D341Med (cell line): ENCODE measurements around the gene TLE7.
A peak's percentile ranks its signal among the peaks of the same experiment; 100 is the strongest.

Source experiments
- DNase-seq: peaks from one replicate; pipeline ENCODE4 v3.0.0; 2012; ENCODE audit warnings: low spot score

Gene TLE7

DNA sequence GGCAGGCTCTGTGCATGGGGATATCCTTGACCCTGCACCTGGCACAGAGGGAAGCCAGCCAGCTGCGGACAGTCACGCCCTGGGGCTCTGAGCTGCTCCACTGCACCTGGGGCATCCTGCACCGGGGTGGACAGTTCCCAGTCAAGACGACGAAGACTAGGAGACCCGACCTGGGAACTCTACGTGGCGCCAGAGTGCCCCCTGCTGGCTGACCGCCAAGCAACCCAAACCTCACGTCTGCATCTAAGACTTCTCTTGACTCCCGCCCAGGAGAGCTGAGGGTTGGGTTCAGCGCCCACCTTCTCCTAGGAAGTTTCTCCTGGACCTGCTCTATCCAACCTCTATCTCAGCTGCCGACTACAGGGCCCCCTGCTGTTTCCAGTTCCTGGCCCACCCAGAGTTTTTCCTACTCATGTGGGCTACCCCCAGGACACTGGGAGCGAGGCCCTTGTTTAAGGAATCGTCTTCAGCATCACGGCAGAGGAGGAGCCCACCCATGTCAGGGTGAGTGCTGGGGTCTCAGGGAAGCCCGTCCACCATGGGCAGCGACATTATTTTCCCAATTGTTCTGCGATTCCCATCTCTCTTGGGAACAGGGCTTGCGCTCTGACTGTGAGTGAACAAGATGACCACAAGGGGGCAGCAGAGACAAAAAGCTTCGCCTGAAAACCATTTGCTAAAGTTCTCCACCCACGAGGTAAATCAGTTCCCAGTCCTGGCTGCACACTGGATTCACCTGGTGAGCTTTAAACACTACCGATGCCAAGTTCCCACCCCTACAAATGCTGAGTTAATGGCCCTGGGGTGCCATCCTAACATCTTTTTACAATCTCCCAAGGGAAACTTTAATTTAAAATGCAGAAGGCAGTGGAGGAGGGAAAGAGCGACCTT is 29.3 kb downstream of the TLE7 start:
- peak; percentile 83 for DNase-seq

DNA sequence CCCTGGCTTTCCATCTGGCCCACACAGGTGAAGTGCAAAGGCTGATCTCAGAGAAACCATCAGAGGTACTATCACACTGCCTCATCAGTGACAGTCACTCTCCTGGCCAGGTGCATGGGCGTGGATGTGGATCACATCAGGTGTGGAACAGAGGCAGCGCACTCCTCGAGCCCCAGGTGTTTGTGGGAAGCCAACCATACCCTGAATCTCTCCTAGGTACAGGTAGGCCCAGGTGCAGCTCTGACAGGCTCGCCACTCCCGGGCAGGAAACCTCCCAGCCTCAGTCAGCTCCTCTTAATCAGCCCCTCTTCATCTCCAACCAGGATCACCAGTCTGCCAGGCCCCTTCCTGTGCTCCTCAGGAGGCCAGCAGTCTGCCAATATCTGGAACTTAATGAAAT is 31.7 kb downstream of the TLE7 start:
- no peak for DNase-seq

DNA sequence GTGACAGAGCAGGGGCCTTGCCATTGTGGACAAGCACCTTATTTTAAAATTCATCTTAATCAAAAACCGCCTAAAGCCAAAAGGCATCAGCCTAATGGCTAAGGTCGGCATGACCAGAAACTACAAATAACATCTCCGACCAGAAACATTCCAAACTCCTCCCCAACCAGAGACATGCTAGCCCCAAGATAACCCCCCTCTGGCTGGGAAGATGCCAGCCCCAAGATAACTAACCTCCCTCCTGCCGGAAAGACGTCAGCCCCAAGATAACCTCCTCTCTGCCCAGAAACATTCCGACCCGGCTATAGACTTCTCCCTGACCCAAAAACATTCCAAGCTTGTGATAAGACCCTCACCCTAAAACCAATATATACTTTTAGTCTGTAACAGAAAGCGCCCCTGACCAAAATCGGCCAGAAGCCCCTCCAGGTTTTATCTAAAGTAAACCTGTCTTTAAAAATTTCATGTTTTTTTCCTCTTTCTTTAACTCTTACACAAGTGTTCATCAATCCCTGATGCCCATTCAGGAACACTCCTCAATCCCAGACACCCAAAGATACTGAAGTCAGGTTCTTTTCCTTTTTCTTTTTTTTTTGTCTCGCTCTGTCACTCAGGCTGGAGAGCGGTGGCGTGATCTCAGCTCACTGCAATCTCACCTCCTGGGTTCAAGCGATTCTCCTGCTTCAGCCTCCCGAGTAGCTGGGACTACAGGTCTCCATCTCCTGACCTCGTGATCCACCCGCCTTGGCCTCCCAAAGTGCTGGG is 32.7 kb downstream of the TLE7 start:
- no peak for DNase-seq

DNA sequence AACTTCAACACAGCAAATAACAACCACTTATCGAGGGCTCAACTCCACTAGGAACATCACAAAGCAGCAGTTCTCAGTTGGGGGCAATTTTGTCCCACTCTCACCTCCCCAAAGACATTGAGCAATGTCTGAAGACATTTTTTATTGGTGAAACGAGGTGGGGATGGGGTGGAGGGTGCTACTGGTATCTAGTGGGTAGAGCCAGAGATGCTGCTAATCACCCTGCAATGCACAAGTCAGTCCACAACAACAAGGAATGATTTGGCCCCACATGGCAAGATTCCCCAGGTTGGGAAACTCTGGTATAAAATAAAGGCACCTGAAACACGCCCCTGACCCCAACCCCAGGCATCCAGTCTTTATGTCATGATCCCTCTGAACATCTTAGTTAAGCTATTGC is 33.3 kb downstream of the TLE7 start:
- DNase-seq, result no peak

DNA sequence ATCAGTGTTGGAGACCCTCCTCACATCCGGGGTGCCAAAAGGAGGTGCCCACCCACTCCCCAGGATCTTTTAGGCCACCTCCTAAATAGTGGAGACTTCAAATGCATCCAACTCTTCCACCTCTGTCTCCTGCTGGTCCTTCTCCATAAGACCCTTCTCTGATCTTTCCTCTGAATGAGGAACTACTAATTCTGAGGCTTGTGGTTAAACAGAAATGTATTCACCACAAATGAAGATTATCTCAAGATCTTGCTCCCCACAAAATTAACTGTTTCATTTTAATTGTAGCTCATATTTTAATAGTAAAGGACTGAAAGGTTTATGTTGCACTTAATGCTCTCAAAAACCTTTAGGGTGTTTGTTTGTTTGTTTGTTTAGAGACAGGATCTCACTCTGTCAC is 34.1 kb downstream of the TLE7 start:
- DNase-seq, result no peak

DNA sequence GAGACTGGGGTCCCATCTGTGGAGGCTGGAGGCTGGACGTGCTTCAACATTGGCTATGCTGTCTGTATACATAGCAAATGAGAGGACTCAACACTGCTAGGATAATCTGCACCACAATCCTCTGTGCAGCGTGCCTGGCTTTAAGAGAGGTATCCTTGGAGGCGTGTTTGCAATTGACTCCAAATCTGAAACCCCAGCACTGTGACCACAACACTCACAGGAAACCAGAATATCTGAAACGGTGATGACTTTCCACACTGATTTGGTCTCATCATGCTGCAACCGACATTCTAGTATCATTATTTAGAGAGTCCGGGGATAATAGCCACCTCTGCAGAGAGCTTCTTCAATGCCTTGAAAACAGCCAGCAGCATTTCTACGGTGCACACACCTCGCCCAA is 35.1 kb downstream of the TLE7 start:
- no peak for DNase-seq

DNA sequence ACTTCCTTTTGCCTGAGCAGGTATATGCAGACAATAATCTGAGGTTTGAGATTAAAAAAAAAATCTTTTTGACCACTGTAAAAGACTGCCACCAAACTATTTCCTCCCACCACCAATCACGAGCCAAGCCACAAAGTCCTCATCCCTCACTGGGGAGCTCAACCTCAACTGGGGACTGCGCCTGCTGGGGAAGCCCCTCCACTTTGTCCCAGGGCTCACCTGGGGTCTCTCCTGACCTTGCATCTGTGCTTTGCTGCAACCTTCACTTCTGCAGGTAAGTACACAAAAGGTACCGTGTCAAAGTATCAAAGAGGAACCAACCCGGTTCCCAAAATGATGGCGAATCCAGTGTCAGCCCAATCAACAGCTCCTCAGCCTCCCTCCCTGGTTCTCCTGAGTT is 35.5 kb downstream of the TLE7 start:
- DNase-seq, result no peak

DNA sequence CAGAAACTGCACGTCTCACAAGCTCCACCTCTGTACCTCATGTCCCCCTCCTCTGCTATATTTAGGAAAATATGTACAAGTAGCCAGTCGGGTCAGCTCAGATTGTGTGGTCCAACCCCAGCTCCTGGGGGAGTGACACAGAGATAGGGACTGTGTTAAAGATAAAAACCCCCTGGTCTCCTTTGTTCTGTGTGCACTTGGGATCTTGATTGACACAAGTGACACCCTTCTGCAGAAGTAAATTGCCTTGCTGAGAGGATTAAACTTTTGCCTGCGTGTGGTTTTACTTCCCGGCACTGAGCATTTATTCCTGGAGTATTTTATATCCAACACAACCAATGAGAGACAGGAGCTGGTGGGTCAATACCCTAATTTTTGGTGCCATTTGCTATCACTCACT is 37.5 kb downstream of the TLE7 start:
- no peak for DNase-seq

DNA sequence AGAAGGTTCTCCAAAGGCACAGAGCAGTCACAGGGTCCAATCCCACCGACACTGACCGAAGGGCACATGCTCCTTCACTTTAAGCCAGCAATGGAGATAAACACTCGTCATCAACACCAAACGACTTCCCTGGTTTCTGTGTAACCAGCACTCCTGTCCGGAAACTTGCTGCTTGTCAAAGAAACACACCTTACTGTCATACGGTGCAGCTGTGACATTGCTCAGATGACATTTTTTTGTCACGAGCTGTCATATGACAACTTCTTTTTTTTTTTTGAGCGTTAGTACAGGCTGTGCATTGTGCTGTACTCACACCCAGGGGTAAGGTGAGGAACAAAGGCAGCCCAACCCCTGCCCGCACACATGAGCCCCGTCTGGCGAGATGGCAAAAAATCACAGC is 39.2 kb downstream of the TLE7 start:
- no peak for DNase-seq

DNA sequence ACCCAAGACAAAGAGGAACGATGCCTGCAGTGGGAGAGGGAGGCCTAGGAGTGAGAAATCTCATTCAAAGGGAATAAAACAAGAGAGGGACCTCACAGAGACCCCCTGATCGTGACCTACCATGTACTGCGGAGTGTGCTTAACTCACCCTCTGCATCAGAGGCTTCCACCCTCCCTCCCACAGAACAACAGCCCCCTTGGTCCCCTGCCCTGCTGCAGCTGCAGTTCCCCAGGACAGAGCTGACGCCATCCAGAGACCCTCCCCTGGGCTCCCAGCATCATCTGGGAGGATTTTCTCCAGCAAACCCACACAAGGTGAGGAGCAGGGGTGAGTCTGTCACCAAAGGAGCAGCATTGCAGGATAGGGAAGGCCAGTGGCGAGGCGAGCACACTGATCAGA is 39.8 kb downstream of the TLE7 start:
- DNase-seq, result no peak

DNA sequence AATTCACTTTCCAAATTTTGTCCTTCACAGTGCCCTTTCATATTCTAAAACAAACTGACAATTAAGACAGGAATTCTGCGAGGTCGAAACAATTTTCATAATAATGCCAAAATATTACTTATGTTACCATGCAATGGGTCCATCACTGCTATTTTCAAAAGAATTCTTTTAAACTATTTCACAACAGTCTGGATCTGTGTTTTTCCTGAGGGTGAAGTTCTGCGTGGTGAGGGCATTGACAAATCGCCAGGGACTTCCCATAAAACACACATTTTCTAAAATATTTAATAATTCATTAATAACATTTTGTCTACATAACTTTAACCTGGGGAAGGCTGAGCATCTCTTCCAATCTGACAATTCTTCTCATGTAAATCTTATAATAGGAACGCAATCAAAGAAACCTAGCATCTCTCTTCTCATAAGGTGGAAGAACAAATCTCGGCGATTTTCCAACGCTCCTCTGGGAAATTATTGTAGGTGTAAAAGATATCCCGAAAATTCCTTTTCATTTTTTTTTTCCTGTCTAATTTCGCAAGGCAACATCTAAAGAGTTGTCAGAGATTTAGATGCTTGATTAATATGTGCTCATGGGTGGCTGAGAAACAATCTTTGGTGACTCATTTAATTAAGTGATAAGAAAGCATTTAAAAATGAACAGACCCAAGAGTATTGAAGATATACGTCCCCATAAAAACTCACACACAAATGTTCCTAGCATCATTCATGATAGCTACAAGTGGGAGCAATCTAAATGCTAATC is 41.9 kb downstream of the TLE7 start:
- no peak for DNase-seq

DNA sequence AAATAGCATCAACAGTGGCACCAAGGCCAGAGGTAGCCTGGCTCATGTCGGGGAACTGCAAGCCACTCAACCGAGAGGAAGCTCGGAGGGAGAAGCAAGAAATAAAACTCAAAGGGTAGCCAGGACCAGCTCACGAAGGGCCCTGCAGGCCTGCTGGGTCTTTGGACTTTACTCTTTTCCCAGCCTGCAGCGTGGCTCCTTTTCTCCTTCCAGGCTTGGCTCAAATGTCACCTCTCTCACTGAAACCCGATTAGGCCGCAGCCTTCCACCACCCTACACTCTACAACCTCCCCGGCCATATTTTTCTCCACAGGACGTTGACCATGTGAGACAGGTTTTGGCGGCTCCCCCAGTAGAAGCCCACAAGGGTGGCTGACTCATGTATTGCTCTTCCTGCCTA is 45.3 kb downstream of the TLE7 start:
- DNase-seq, result no peak

DNA sequence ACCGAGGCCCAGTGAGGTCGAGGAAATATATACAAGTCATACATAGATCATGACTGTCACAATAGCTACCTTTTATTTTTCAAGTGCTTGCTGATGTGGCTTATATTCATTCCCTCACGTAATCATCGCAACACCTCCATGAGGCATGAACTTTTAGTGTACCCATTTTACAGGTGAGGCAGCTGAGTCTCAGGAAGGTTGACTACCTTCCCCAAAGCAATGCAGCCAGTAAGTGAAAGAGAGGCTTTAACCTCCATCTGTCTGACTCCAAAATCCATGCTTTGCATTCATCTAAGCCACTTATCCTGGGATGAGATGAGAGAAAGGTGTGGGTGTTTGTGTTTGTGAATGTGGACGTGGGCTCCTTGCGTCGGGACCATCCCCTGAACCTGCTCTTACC is 52.5 kb downstream of the TLE7 start:
- no peak for DNase-seq

DNA sequence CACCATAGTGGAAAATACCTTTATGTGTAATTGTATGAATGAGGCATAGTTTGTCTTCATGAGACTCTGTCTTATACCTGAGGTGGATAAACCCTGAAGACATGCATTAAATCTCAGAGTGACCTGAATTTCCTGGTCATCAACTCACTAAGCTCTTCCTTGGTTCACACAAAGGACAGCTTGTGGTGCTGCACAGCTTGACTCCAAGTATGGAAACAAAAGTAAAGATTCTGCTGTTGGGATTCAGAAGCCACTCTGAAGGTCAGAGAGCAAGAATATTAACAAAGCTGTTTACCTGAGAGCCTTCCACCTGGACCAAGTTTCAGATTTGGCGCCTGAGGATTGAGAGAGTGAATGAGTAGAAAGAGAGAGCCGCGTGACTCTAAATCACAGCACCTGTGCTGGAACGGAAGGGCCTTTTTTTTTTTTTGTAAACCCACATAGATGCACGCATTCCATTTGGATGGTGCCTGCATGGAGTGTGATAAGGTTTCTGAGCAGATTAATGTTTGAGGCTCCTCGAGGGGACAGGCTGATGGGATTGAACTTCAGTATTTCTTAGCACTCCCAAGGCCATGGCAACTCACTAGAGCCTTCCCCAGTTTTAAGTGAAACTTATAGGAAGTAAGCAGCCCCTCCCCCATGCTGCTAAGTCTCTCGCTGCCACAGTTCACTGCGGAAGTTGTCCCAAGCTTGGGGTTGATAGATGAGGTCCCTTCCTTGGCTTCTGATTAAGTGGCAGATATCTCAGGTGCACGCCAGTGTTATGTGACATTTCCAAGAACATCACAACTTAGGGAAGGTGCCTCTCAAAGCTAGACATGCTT is 54.6 kb downstream of the TLE7 start:
- DNase-seq, result no peak

DNA sequence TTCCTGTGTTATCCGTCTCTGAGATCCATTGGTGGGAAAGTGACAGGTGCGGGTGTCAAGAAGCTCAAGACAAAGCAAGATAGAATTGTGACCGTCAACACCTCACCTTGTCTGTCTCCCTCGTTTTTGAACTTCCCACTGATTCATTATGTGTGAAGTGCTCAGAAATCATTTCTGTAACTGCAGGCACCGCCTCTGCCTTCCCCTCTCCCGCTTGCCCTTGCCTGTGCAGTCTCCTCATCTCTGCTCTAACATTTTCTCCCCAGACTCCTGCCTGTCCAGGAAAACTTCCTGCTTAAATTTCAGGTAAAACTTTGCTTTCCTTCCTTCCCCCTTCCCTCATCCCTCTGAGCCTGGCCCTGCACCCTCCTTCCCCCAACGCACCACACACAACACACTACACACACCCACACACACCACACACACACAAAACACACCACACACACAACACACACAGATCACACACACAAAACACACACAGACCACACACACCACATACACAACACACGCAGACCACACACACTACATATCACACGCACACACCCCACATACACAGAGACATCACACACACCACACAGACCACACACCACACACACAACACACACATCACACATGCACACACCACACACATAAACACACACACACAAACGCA is 57.7 kb downstream of the TLE7 start:
- no peak for DNase-seq

DNA sequence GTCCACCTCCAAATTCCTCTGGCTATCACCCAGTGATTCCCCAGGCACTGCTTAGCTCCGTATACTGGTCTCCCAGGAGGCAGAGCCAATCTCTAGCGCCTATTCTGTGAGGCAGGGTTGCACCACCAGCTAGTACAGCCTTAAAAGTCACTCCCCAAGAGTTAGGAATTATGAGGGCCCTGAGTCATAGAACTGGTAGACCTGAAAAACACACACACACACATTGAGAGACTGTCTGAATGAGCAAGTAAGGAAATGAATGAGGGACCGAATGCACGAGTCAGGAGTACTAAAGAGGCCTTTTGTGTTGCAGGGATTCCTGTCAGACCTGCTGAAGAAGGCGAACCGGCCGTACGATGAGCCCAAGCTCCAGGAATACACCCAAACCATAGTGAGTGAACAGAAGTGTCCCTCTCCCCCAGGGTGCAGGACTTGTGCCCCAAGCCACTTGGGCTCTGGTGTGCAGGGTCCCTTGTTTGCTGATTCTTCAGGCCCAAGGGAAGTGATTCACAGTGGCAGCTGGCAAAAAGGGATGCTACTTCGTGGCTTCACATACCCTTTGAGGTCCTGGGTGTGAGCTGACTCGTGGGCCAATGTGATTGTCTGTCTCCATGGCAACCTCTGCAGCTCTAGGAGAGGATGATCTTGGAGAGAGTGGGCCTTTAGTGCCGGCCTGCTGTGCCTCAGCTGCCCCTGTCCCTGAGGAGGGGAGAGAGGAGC is 58.6 kb downstream of the TLE7 start:
- no peak for DNase-seq

DNA sequence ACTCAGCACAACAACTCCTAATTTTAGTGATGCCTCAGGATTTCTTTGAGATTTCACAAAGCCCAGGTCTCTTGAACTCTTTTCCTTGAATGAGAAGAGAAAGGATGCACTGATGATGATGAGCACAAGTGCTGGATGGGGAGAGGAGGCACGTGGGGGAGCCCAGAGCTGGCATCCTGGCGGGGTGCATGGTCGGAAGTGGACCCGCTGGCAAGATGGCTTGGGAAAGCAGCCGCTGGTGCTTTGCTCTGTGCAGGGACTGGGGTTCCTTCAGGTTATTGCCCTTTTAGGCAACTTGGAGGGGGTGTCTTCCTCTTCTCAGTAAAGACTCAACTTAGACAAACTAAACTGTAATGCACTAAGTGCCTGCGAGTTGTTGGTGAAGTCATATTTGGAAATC is 61.0 kb downstream of the TLE7 start:
- DNase-seq, result no peak
